ENCODE data around the gene TAPT1.

Gene TAPT1

GRCh38 chr4:16259241-16259888 lies 33.1 kb upstream of the TAPT1 start:
- Histone ChIP-seq H3K9me3 (ENCODE audit: control insufficient read depth, insufficient read depth, low read length) (no peaks in the 10 kb centered on the region), H3K36me3 (ENCODE audit: insufficient read depth, low read length) (no peaks in the 10 kb centered on the region), H3K4me1 (ENCODE audit: insufficient read depth, low read length) (no peaks in the 10 kb centered on the region)

GRCh38 chr4:16257611-16258010 lies 31.3 kb upstream of the TAPT1 start:
- no peaks in the 10 kb centered on the region for H3K4me1 ChIP-seq (ENCODE audit: insufficient read depth, low read length)
- no peaks in the 10 kb centered on the region for H3K36me3 ChIP-seq (ENCODE audit: insufficient read depth, low read length)
- H3K9ac ChIP-seq (ENCODE audit: low read depth, low read length) = no peak overlapping the region
- no peaks in the 10 kb centered on the region for H3K9me3 ChIP-seq (ENCODE audit: control insufficient read depth, insufficient read depth, low read length)

More at GRCh38 chr4:16259241-16259888, 33.1 kb upstream of the TAPT1 start:
- H3K9ac ChIP-seq (ENCODE audit: low read depth, low read length) = no peak overlapping the region

- Histone ChIP-seq H3K4me1 (ENCODE audit: insufficient read depth, low read length) (no peaks in the 10 kb centered on the region), H3K36me3 (ENCODE audit: insufficient read depth, low read length) (no peaks in the 10 kb centered on the region), H3K9me3 (ENCODE audit: control insufficient read depth, insufficient read depth, low read length) (no peaks in the 10 kb centered on the region), H3K9ac (ENCODE audit: low read depth, low read length) (no peak overlapping the region)
Observed at GRCh38 chr4:16256343-16256742, 30.1 kb upstream of the TAPT1 start.

GRCh38 chr4:16255730-16256129 lies 29.5 kb upstream of the TAPT1 start:
- Histone ChIP-seq H3K36me3 (ENCODE audit: insufficient read depth, low read length) (no peaks in the 10 kb centered on the region), H3K9me3 (ENCODE audit: control insufficient read depth, insufficient read depth, low read length) (no peaks in the 10 kb centered on the region), H3K9ac (ENCODE audit: low read depth, low read length) (no peak overlapping the region), H3K4me1 (ENCODE audit: insufficient read depth, low read length) (no peaks in the 10 kb centered on the region)

GRCh38 chr4:16253127-16253960 lies 27.1 kb upstream of the TAPT1 start:
- H3K4me1 ChIP-seq (ENCODE audit: insufficient read depth, low read length) = no peaks in the 10 kb centered on the region
- H3K36me3 ChIP-seq (ENCODE audit: insufficient read depth, low read length) = no peaks in the 10 kb centered on the region
- H3K9me3 ChIP-seq (ENCODE audit: control insufficient read depth, insufficient read depth, low read length) = no peaks in the 10 kb centered on the region
- no peak overlapping the region for H3K9ac ChIP-seq (ENCODE audit: low read depth, low read length)

- Histone ChIP-seq H3K4me1 (ENCODE audit: insufficient read depth, low read length) (no peaks in the 10 kb centered on the region), H3K36me3 (ENCODE audit: insufficient read depth, low read length) (no peaks in the 10 kb centered on the region), H3K9me3 (ENCODE audit: control insufficient read depth, insufficient read depth, low read length) (no peaks in the 10 kb centered on the region), H3K9ac (ENCODE audit: low read depth, low read length) (no peak overlapping the region)
Observed at GRCh38 chr4:16250661-16251365, 24.5 kb upstream of the TAPT1 start.

GRCh38 chr4:16248605-16249004 lies 22.3 kb upstream of the TAPT1 start:
- H3K9ac ChIP-seq (ENCODE audit: low read depth, low read length) = no peak overlapping the region
- no peaks in the 10 kb centered on the region for H3K36me3 ChIP-seq (ENCODE audit: insufficient read depth, low read length)
- H3K4me1 ChIP-seq (ENCODE audit: insufficient read depth, low read length) = no peaks in the 10 kb centered on the region
- H3K9me3 ChIP-seq (ENCODE audit: control insufficient read depth, insufficient read depth, low read length) = no peaks in the 10 kb centered on the region

GRCh38 chr4:16245241-16245640 lies 19.0 kb upstream of the TAPT1 start:
- Histone ChIP-seq H3K36me3 (ENCODE audit: insufficient read depth, low read length) (no peaks in the 10 kb centered on the region), H3K9ac (ENCODE audit: low read depth, low read length) (no peak overlapping the region), H3K4me1 (ENCODE audit: insufficient read depth, low read length) (no peaks in the 10 kb centered on the region), H3K9me3 (ENCODE audit: control insufficient read depth, insufficient read depth, low read length) (no peaks in the 10 kb centered on the region)

GRCh38 chr4:16243285-16243684 lies 17.0 kb upstream of the TAPT1 start:
- Histone ChIP-seq H3K4me1 (ENCODE audit: insufficient read depth, low read length) (no peaks in the 10 kb centered on the region), H3K9ac (ENCODE audit: low read depth, low read length) (no peak overlapping the region), H3K9me3 (ENCODE audit: control insufficient read depth, insufficient read depth, low read length) (no peaks in the 10 kb centered on the region), H3K36me3 (ENCODE audit: insufficient read depth, low read length) (no peaks in the 10 kb centered on the region)

- no peaks in the 10 kb centered on the region for H3K9me3 ChIP-seq (ENCODE audit: control insufficient read depth, insufficient read depth, low read length)
- no peaks in the 10 kb centered on the region for H3K4me1 ChIP-seq (ENCODE audit: insufficient read depth, low read length)
- H3K9ac ChIP-seq (ENCODE audit: low read depth, low read length) = no peak overlapping the region
- no peaks in the 10 kb centered on the region for H3K36me3 ChIP-seq (ENCODE audit: insufficient read depth, low read length)
Observed at GRCh38 chr4:16240300-16240699, 14.0 kb upstream of the TAPT1 start.

GRCh38 chr4:16239086-16239485 lies 12.8 kb upstream of the TAPT1 start:
- H3K9me3 ChIP-seq (ENCODE audit: control insufficient read depth, insufficient read depth, low read length) = no peaks in the 10 kb centered on the region
- H3K4me1 ChIP-seq (ENCODE audit: insufficient read depth, low read length) = no peaks in the 10 kb centered on the region
- no peak overlapping the region for H3K9ac ChIP-seq (ENCODE audit: low read depth, low read length)
- H3K36me3 ChIP-seq (ENCODE audit: insufficient read depth, low read length) = no peaks in the 10 kb centered on the region

- Histone ChIP-seq H3K4me1 (ENCODE audit: insufficient read depth, low read length) (no peaks in the 10 kb centered on the region), H3K36me3 (ENCODE audit: insufficient read depth, low read length) (no peaks in the 10 kb centered on the region), H3K9me3 (ENCODE audit: control insufficient read depth, insufficient read depth, low read length) (no peaks in the 10 kb centered on the region), H3K9ac (ENCODE audit: low read depth, low read length) (no peak overlapping the region)
Observed at GRCh38 chr4:16238327-16238726, 12.1 kb upstream of the TAPT1 start.

GRCh38 chr4:16237715-16238114 lies 11.4 kb upstream of the TAPT1 start:
- Histone ChIP-seq H3K9me3 (ENCODE audit: control insufficient read depth, insufficient read depth, low read length) (no peaks in the 10 kb centered on the region), H3K4me1 (ENCODE audit: insufficient read depth, low read length) (no peaks in the 10 kb centered on the region), H3K9ac (ENCODE audit: low read depth, low read length) (no peak overlapping the region), H3K36me3 (ENCODE audit: insufficient read depth, low read length) (no peaks in the 10 kb centered on the region)

GRCh38 chr4:16236402-16237023 lies 10.2 kb upstream of the TAPT1 start:
- Histone ChIP-seq H3K9ac (ENCODE audit: low read depth, low read length) (no peak overlapping the region), H3K4me1 (ENCODE audit: insufficient read depth, low read length) (peaks cover 3% of the 10 kb centered on the region; the same call in 1 of the 2 replicates), H3K36me3 (ENCODE audit: insufficient read depth, low read length) (no peaks in the 10 kb centered on the region), H3K9me3 (ENCODE audit: control insufficient read depth, insufficient read depth, low read length) (no peaks in the 10 kb centered on the region)
